Neural progenitor cell (in vitro differentiated cells): Measurements from ENCODE around the gene SPECC1L.

Experiments used
- EZH2 ChIP-seq: fragments of 200-600 bp; sonication (generic); IDR thresholded peaks from 2 replicates; pipeline ENCODE4 v1.6.1; 2017; ENCODE audit warnings: antibody characterized with exemption, mild to moderate bottlenecking, moderate library complexity
- TF ChIP-seq, protein P1 (sequence below): fragments of 200-600 bp; sonication (generic); IDR thresholded peaks from 2 replicates; pipeline ENCODE4 v1.5.1; 2017; ENCODE audit warnings: antibody characterized with exemption, mild to moderate bottlenecking

GRCh38 chr22:24444729-24445466 lies 174.3 kb downstream of the SPECC1L start:
- TF ChIP-seq, protein P1, sequence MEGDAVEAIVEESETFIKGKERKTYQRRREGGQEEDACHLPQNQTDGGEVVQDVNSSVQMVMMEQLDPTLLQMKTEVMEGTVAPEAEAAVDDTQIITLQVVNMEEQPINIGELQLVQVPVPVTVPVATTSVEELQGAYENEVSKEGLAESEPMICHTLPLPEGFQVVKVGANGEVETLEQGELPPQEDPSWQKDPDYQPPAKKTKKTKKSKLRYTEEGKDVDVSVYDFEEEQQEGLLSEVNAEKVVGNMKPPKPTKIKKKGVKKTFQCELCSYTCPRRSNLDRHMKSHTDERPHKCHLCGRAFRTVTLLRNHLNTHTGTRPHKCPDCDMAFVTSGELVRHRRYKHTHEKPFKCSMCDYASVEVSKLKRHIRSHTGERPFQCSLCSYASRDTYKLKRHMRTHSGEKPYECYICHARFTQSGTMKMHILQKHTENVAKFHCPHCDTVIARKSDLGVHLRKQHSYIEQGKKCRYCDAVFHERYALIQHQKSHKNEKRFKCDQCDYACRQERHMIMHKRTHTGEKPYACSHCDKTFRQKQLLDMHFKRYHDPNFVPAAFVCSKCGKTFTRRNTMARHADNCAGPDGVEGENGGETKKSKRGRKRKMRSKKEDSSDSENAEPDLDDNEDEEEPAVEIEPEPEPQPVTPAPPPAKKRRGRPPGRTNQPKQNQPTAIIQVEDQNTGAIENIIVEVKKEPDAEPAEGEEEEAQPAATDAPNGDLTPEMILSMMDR, result no peak
- no peak for TF ChIP-seq EZH2
